ENCODE measurements around the gene COL7A1.

DNA sequence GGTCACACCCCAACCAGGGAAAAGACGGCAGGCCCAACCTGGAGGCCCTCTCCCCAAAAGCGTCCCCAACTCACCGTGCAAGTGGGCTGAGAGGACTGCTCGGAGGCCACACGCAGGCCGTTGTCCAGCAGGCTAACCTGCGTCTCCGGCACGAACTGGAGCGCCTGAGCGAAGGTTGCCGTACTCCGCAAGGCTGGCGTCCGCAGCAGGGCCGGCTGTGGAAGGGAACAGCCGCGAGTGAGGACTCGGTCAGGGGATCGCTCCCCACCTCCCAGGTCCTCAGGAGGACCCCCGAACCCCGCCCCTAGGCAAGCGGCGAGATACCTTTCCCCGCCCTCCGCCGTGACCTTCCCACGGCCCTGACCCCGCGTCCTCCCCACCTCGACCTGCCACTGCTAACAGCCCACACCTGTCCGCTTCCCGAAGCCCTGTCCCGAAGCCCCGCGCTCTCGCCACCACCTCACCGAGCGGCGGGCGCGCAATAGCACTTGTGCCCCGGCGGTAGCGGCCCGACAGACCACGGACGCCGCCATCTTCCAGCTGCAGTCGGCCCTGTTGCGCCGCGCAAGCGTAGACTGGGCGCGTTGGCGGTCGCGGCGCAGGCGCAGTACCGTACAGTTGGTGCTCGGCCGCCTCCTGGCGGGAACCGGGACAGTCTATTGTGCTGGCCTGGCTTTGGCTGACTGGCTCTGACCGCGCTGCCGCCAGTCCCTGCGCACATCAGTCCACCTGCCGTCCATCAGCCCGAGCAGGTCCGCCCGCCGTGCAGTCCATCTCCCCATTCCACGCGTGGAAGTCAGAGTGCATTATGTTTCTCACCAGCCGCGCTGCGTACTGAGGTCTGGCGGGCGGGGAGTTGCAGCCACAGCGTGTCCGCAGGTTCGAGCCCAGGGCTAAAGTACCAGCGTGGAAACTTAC lies 14.2 kb upstream of the COL7A1 start, which contains the start of gene UQCRC1:
- TF ChIP-seq SUZ12 (IDR thresholded peaks at IDR 0.05) = no peak
- no peak for TF ChIP-seq BHLHE40 (IDR thresholded peaks at IDR 0.05; ENCODE audit: borderline replicate concordance)
- TF ChIP-seq TARDBP (IDR thresholded peaks at IDR 0.05) = no peak
- TF ChIP-seq PKNOX1 (IDR thresholded peaks at IDR 0.05) = no peak
- no peak for TF ChIP-seq FOXM1 (IDR thresholded peaks at IDR 0.05; ENCODE audit: borderline replicate concordance)
- no peak for TF ChIP-seq FOXA1 (IDR thresholded peaks at IDR 0.05)
- no peak for TF ChIP-seq ZNF384 (IDR thresholded peaks at IDR 0.05)
- TF ChIP-seq L3MBTL2 (conservative IDR thresholded peaks at IDR 0.05) = peak; percentile 23; the same call in 1 of the 2 replicates
- no peak for TF ChIP-seq SP1 (IDR thresholded peaks at IDR 0.05)
- no peak for TF ChIP-seq HDGF (IDR thresholded peaks at IDR 0.05; ENCODE audit: borderline replicate concordance)
- no peak; the same call in 1 of the 2 replicates for TF ChIP-seq ELF4 (IDR thresholded peaks at IDR 0.05)
- TF ChIP-seq CTBP1 (IDR thresholded peaks at IDR 0.05; ENCODE audit: borderline replicate concordance) = no peak
- TF ChIP-seq NFRKB (IDR thresholded peaks at IDR 0.05) = no peak
